ENCODE results near the gene GPAM.

DNA sequence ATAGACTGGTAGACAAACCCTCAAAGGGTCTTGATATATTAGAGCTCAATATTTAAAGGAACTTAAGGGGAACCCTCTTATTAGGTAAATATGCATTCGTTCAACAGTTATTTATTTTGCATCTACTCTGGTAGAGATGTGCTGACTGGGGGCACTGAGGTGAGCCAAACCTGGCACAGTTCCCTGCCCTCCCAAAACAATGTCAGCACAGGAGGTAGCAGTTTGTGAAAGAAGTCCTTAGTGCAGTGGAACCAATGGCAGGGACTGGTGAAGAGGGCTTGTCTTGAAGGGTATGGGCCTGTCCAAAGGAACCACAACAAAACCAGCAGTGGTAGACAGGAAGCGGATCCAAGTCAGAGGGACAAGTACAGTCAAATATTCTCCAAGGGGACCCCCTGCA, 32.6 kb upstream of the GPAM start:
- TF ChIP-seq POLR2AphosphoS5 (IDR thresholded peaks at IDR 0.05) = no peak
- TF ChIP-seq, protein P1, sequence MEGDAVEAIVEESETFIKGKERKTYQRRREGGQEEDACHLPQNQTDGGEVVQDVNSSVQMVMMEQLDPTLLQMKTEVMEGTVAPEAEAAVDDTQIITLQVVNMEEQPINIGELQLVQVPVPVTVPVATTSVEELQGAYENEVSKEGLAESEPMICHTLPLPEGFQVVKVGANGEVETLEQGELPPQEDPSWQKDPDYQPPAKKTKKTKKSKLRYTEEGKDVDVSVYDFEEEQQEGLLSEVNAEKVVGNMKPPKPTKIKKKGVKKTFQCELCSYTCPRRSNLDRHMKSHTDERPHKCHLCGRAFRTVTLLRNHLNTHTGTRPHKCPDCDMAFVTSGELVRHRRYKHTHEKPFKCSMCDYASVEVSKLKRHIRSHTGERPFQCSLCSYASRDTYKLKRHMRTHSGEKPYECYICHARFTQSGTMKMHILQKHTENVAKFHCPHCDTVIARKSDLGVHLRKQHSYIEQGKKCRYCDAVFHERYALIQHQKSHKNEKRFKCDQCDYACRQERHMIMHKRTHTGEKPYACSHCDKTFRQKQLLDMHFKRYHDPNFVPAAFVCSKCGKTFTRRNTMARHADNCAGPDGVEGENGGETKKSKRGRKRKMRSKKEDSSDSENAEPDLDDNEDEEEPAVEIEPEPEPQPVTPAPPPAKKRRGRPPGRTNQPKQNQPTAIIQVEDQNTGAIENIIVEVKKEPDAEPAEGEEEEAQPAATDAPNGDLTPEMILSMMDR (IDR thresholded peaks at IDR 0.05) = no peak
- no peak for TF ChIP-seq POLR2A (IDR thresholded peaks at IDR 0.05)

Data from gastroesophageal sphincter (tissue), 3 donors.